ENCODE results near the gene ZBTB20. TPM values are rescaled to one million over a fixed set of nuclear protein-coding genes. Genes with fewer than 3 reads are reported as not detected.

Gene ZBTB20
- total RNA-seq, 1 experiment from 2014 or later, result 12.8 TPM

GRCh38 chr3:114942773-114943172 lies 204.3 kb downstream of the ZBTB20 start:
- no peaks in the 10 kb centered on the region for H3K27me3 ChIP-seq (replicated peaks; ENCODE audit: control insufficient read depth, insufficient read depth, low read length)
- peaks cover 9% of the 10 kb centered on the region for H3K27me3 Mint-ChIP-seq (ENCODE audit: insufficient read depth, unreplicated experiment)
- H3K9me3 ChIP-seq, result no peaks in the 10 kb centered on the region
- no peaks in the 10 kb centered on the region for H3K4me1 ChIP-seq
- no peaks in the 10 kb centered on the region for H3K36me3 Mint-ChIP-seq (ENCODE audit: insufficient read depth, unreplicated experiment)
- H3K36me3 ChIP-seq (ENCODE audit: control insufficient read depth, insufficient read depth, low read length), result no peaks in the 10 kb centered on the region
- H3K27ac Mint-ChIP-seq (ENCODE audit: unreplicated experiment), result no peak overlapping the region
- no peak for TF ChIP-seq CTCF (IDR thresholded peaks at IDR 0.05; ENCODE audit: insufficient read depth in 1 of 2, low read depth in 1 of 2, low read length in 1 of 2, severe bottlenecking in 1 of 2, unreplicated experiment in 1 of 2)
- H3K4me1 Mint-ChIP-seq (ENCODE audit: low read depth, unreplicated experiment), result no peaks in the 10 kb centered on the region
- CTCF ChIA-PET, result no interaction called here
- no peaks in the 10 kb centered on the region for H3K9me3 Mint-ChIP-seq (ENCODE audit: unreplicated experiment)
- no peak overlapping the region for H3K4me3 ChIP-seq (ENCODE audit: low read depth, low read length)
- intact Hi-C loops (cut with micrococcal nuclease; ENCODE audit: unreplicated experiment), result no loop called here
- POLR2A ChIA-PET, result no interaction called here
- H3K4me3 Mint-ChIP-seq (ENCODE audit: unreplicated experiment), result no peak overlapping the region
- DNase-seq, result no peak
- no TSS peak for BruUV-seq (replicated peaks)

- H3K4me1 ChIP-seq, result no peaks in the 10 kb centered on the region
- H3K4me1 Mint-ChIP-seq (ENCODE audit: low read depth, unreplicated experiment), result no peaks in the 10 kb centered on the region
- no peak overlapping the region for H3K4me3 ChIP-seq (ENCODE audit: low read depth, low read length)
- POLR2A ChIA-PET, result interaction anchor here (0.6 kb wide), 1 partner anchor 101 kb away, joined by 7 read pairs; no protein-coding TSS in a partner anchor
- no peaks in the 10 kb centered on the region for H3K9me3 ChIP-seq
- no peaks in the 10 kb centered on the region for H3K9me3 Mint-ChIP-seq (ENCODE audit: unreplicated experiment)
- BruUV-seq (replicated peaks), result no TSS peak
- H3K4me3 Mint-ChIP-seq (ENCODE audit: unreplicated experiment), result no peak overlapping the region
- no peak for DNase-seq
- no peaks in the 10 kb centered on the region for H3K27me3 ChIP-seq (replicated peaks; ENCODE audit: control insufficient read depth, insufficient read depth, low read length)
- TF ChIP-seq CTCF (IDR thresholded peaks at IDR 0.05; ENCODE audit: insufficient read depth in 1 of 2, low read depth in 1 of 2, low read length in 1 of 2, severe bottlenecking in 1 of 2, unreplicated experiment in 1 of 2), result no peak
- peaks cover 9% of the 10 kb centered on the region for H3K27me3 Mint-ChIP-seq (ENCODE audit: insufficient read depth, unreplicated experiment)
- no peak overlapping the region for H3K27ac Mint-ChIP-seq (ENCODE audit: unreplicated experiment)
- H3K36me3 ChIP-seq (ENCODE audit: control insufficient read depth, insufficient read depth, low read length), result no peaks in the 10 kb centered on the region
- CTCF ChIA-PET, result no interaction called here
- no peaks in the 10 kb centered on the region for H3K36me3 Mint-ChIP-seq (ENCODE audit: insufficient read depth, unreplicated experiment)
- intact Hi-C loops (cut with micrococcal nuclease; ENCODE audit: unreplicated experiment), result no loop called here
Measured at GRCh38 chr3:114941626-114942309, 205.3 kb downstream of the ZBTB20 start.

- TF ChIP-seq CTCF (IDR thresholded peaks at IDR 0.05; ENCODE audit: insufficient read depth in 1 of 2, low read depth in 1 of 2, low read length in 1 of 2, severe bottlenecking in 1 of 2, unreplicated experiment in 1 of 2), result no peak
- DNase-seq, result no peak
- no peaks in the 10 kb centered on the region for H3K4me1 ChIP-seq
- Mint-ChIP-seq H3K4me3 (ENCODE audit: unreplicated experiment) (no peak overlapping the region), H3K9me3 (ENCODE audit: unreplicated experiment) (no peaks in the 10 kb centered on the region), H3K27ac (ENCODE audit: unreplicated experiment) (no peak overlapping the region), H3K4me1 (ENCODE audit: low read depth, unreplicated experiment) (no peaks in the 10 kb centered on the region), H3K27me3 (ENCODE audit: insufficient read depth, unreplicated experiment) (peaks cover 7% of the 10 kb centered on the region), H3K36me3 (ENCODE audit: insufficient read depth, unreplicated experiment) (no peaks in the 10 kb centered on the region)
- H3K4me3 ChIP-seq (ENCODE audit: low read depth, low read length), result no peak overlapping the region
- no peaks in the 10 kb centered on the region for H3K36me3 ChIP-seq (ENCODE audit: control insufficient read depth, insufficient read depth, low read length)
- H3K9me3 ChIP-seq, result no peaks in the 10 kb centered on the region
- ChIA-PET CTCF (no interaction called here), POLR2A (no interaction called here)
- intact Hi-C loops (cut with micrococcal nuclease; ENCODE audit: unreplicated experiment), result no loop called here
- H3K27me3 ChIP-seq (replicated peaks; ENCODE audit: control insufficient read depth, insufficient read depth, low read length), result no peaks in the 10 kb centered on the region
- no TSS peak for BruUV-seq (replicated peaks)
Measured at GRCh38 chr3:114939920-114940319, 207.2 kb downstream of the ZBTB20 start.

Measured in Caco-2 (cell line).